ENCODE results near the gene SCN9A.

- TF ChIP-seq, protein P1, sequence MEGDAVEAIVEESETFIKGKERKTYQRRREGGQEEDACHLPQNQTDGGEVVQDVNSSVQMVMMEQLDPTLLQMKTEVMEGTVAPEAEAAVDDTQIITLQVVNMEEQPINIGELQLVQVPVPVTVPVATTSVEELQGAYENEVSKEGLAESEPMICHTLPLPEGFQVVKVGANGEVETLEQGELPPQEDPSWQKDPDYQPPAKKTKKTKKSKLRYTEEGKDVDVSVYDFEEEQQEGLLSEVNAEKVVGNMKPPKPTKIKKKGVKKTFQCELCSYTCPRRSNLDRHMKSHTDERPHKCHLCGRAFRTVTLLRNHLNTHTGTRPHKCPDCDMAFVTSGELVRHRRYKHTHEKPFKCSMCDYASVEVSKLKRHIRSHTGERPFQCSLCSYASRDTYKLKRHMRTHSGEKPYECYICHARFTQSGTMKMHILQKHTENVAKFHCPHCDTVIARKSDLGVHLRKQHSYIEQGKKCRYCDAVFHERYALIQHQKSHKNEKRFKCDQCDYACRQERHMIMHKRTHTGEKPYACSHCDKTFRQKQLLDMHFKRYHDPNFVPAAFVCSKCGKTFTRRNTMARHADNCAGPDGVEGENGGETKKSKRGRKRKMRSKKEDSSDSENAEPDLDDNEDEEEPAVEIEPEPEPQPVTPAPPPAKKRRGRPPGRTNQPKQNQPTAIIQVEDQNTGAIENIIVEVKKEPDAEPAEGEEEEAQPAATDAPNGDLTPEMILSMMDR (IDR thresholded peaks at IDR 0.05) = no peak
- no peak for TF ChIP-seq POLR2A (IDR thresholded peaks at IDR 0.05)
Measured at GRCh38 chr2:166405569-166405926, 29.8 kb upstream of the SCN9A start.
